T-helper 9 cell (primary cell): ENCODE data around the gene CPEB1.
"Not testable (repeated sequence)": the region's sequence is repeated elsewhere in the genome, so short reads cannot be mapped to it uniquely, and the experiment has no call there.

Source experiments
- DNase-seq: peaks from one replicate; pipeline ENCODE4 v3.0.0-alpha.2; 2020

The CPEB1 gene

DNA sequence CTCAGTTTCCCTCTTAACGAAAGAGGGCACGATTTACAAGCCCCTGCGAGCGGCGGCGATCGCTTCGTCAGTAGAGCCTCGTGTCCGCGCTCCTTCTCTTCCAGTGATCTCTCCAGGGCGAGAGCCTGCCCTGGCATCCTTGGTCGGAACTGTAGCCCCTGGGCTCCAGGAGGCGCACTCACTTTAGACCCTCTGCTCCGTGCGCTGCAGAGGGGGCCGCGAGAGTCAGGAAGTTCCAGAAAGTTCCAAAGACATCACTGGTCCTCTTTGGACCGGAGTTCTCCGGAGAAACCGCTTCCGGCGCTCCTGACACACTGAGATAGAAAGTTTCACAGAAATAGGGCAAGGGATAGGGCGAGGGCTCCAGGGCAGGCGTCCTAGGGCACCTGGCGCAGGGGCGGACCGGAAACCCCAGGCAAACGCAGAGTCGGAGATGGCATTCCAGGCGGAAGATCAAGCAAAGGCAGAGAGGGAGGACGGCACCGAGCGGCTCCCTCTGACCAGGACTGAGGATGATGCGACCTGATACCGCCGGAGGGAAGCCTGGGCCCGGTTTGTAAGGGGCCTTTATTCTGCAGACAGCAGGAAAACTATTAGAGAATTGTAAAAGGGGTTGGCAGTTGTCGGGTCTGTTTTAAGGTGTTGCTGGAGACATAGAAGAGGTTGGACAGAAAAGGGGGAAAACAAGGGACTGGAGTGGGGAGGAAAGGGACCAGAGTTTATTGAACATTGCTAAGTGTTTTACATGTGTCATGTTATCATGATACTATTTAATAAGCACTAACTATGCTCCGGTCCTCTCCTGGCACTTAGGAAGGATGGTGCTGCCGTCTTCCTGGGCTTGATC lies 1.3 kb upstream of the CPEB1 start:
- no peak for DNase-seq

- peak; percentile 13 for DNase-seq
These were observed 683 bp upstream of the CPEB1 start for GRCh38 chr15:82647835-82648256.

- no peak for DNase-seq
These were observed 716 bp downstream of the CPEB1 start for GRCh38 chr15:82646250-82647044.

DNA sequence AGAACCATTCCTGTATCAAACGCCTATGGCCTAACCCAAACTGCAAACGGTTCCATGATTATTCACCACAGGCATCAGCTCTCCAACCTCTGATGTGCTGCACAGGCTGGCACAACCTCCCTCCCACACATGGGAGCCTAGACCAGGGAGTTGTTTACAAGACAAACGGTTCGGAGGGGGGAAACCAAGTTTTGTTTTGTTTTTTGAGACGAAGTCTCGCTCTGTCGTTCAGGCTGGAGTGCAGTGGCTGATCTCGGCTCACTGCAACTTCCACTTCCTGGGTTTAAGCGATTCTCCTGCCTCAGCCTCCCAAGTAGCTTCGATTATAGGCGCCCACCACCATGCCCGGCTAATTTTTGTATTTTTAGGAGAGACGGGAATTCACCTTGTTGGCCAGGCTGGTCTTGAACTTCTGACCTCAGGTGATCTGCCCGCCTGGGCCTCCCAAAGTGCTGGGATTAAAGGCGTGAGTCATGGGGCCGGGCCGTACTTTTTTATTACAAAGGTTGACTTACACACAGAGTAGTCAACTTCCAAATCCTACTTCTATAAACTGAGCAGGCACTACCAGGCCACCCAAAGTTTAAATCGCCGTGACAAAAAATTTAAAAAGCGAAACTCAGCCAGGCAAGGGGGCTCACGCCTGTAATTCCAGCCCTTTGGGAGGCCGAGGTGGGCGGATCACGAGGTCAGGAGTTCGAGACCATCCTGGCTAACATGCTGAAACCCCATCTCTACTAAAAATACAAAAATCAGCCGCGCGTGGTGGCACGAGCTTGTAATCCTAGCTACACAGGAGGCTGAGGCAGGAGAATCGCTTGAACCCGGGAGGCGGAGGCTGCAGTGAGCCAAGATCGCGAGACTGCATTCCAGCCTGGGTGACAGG lies 2.0 kb downstream of the CPEB1 start:
- not testable (repeated sequence) for DNase-seq

- no peak for DNase-seq
These were observed 3.2 kb downstream of the CPEB1 start for GRCh38 chr15:82643992-82644391.

DNA sequence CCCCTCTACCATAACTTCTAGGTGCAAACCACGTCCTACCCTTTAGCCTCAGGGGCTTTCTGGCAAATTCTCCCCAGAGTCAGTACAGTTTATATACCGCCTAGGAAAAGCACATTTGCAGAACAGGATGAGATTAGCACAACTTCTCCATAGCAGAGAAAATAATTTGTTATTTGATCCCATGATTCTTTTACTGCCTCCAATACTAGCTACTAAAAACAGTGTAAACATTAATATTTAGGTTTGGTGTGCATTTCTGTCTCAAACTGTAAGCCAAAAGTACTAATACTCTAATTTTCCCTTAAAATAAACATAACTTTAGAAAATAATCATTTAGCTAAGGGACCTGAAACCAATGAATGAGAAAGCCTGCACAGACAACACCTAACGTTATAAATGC lies 4.5 kb downstream of the CPEB1 start:
- DNase-seq: no peak

DNA sequence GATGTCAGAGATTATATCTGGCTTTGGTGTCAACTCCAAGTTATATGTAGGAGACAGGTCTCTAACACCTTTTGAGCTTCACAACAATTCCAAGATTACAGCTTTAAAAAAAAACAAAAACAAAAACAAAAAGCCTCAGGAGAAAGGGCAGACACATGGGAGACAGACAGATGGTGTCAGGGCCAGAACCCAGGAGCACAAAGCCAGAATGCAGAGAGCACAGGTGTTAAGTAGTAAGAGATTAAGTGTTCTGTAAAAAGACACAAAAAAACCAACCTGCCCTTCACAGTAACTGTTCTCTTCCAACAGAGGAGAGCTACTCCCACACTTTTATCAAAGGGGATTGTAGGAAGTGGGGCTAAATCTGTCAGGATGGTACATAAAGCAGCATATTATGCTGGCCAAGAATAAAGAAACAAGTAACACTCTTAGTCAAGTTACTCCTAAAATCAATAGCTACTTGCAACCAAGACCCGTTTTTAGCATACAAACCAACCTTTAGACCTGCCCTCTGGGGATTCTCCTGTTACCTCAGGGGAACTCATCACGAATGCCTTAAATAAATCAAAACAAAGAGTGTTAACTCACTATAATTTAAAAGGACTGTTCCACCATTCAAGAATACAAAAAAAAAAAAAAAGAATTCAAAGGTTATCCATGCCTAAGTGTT lies 5.9 kb downstream of the CPEB1 start:
- DNase-seq: no peak

- no peak for DNase-seq
These were observed 6.5 kb downstream of the CPEB1 start for GRCh38 chr15:82640672-82641071.

DNA sequence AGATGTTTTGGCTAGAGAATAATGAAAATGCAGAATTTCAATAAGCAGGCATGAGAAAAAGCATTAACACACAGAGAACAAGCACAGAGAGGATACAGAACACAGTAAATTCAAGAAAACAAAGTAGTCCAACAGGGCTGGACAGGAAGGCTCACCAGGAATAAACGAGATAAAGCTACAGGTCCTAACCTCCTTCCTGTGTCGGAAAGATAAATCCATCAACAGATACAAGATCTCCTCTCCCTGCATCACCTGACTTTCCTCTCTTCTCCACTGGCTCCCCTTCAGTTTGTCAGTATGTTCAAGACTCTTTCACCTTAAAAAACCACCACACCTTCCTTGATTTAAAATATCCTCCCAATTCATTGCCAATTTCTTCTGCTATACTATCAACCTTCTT lies 11.4 kb downstream of the CPEB1 start:
- no peak for DNase-seq

DNA sequence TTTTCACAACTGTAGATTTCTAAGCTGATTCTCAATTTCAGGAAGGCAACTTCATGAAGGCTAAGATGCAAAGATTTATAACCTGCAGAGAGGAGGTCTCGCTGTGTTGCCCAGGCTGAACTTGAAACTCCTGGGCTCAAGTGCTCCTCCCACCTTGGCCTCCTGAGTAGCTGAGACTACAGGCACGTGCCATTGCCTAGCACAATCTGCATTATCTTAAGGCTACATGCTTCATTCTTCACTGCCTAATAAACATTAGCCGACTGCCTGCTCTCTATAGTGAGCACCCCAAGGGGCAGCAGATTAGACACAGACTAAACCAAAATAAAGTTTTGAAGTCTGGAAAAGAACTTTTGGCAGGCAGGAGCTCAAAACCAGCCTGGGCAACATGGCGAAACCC lies 17.1 kb downstream of the CPEB1 start:
- DNase-seq: no peak

GRCh38 chr15:82625136-82625535 lies 22.0 kb downstream of the CPEB1 start:
- no peak for DNase-seq

GRCh38 chr15:82624438-82624837 lies 22.7 kb downstream of the CPEB1 start:
- DNase-seq: no peak

- no peak for DNase-seq
These were observed 23.2 kb downstream of the CPEB1 start for GRCh38 chr15:82624008-82624407.

GRCh38 chr15:82621970-82622369 lies 25.2 kb downstream of the CPEB1 start:
- DNase-seq: no peak

- DNase-seq: no peak
These were observed 33.4 kb downstream of the CPEB1 start for GRCh38 chr15:82613747-82614146.

DNA sequence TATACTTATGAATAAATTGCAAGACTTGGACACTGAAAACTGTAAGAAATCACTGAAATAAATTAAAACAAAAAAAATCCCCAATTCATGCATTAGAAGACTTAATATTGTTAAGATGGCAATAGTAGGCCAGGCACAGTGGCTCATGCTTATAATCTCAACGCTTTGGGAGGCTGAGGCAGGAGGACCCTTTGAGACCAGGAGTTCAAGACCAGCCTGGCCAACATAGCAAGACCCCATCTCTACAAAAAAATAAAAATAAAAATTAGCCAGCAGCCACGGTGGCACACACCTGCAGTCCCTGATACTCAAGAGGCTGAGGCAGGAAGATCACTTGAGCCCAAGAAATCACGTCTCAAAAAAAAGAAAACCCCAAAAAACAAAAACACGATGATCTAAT lies 35.8 kb downstream of the CPEB1 start:
- no peak for DNase-seq

DNA sequence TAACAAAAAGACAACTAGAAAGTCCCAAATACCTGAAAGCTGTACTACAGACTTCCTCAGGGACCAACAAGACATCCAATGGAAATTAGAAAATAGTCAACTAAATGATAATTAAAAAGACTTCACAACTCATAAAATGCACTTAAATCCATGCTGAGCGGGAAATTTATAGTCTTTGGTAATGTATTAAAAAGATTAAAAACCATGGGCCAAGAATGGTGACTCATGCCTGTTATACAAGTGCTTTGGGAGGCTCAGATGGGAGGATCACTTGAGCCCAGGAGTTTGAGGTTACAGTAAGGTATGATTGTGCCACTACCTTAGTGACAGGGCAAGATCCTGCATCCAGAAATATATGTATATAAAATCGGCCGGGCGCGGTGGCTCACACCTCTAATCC lies 45.0 kb downstream of the CPEB1 start:
- no peak for DNase-seq

GRCh38 chr15:82599862-82600261 lies 47.3 kb downstream of the CPEB1 start:
- no peak for DNase-seq

DNA sequence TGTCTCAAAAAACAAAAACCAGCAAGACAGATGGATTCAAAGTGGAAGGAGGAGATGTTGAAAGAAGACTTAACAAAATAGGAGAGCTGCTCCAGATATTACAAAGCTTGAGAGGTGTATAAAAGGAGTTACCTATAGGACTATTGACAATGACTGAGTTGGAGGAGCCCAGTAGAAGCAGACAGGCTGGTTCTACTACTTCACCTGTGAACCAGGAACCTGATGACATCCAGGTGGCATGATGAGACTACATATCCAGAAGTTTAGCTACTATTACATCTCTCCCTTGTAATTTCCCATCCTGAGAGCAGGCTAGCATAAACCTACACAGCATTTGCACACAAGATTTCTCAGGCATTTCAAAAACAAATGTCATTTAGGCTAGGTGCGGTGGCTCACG lies 49.3 kb downstream of the CPEB1 start:
- DNase-seq: no peak

- no peak for DNase-seq
These were observed 51.4 kb downstream of the CPEB1 start for GRCh38 chr15:82595766-82596165.

GRCh38 chr15:82595203-82595602 lies 52.0 kb downstream of the CPEB1 start:
- no peak for DNase-seq

DNA sequence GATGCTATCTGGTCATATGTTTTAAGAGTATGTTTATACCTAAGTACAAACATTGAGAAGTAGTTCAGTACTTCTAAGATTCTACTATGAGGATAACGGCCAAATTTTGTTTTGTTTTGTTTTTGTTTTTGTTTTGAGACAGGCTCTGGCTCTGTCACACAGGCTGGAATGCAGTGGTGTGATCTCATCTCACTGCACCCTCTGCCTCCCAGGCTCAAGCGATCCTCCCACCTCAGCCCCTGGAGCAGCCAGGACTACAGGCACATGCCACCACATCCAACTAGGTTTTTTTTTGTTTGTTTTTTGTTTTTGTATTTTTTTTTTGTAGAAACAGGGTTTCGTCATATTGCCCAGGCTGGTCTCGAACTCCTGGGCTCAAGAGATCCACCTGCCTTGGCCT lies 59.4 kb downstream of the CPEB1 start:
- DNase-seq: no peak

GRCh38 chr15:82585072-82585471 lies 62.1 kb downstream of the CPEB1 start:
- DNase-seq: no peak
